ENCODE measurements around the gene CRK. TPM values are rescaled to one million over a fixed set of nuclear protein-coding genes. Genes with fewer than 3 reads are reported as not detected.

Gene CRK
- total RNA-seq, 1 donor from 2014 or later: 82.2 TPM

DNA sequence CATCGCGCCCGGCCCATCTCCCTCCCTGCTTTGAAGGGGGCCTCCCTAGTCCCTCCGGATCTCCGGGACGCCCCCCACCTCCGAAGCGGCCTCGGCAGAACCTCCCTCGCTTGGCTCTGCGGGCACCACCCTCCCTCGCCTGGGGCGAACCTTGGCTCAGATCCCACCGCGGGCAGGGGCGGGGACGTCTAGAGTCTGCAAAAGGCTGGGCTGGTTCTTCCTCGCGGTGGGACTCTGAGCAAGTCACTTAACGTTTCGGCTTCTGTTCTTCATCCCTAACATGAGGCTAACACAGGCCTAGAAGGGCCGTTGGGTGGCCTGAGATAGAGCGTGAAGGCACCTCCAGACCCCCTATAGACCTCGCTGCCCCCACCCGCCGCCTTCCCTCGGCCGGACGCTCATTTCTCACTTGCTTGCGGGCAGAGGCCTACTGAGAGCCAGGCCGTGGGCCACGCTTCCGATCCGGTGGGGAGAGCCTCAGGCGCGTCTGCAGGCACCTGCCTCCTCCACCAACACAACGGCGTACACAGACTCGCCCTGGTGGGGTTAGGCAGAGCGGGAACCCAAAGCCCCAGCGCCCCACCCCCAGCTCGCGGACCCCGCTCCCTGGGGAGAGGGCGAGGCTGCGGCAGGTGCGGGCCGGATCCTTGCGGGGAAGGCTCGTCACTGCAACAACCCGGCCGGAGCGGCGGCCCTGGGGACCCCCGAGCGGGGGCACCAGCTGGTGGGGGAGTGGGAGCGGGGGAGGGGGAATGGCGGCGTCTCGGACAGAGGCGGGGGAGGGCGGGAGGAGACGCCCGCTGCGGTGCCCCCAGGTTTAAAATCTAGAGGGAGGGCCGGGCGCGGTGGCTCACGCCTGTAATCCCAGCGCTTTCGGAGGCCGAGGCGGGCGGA, 31.0 kb upstream of the CRK start:
- DNase-seq (ENCODE audit: low spot score): peak; percentile 79

DNA sequence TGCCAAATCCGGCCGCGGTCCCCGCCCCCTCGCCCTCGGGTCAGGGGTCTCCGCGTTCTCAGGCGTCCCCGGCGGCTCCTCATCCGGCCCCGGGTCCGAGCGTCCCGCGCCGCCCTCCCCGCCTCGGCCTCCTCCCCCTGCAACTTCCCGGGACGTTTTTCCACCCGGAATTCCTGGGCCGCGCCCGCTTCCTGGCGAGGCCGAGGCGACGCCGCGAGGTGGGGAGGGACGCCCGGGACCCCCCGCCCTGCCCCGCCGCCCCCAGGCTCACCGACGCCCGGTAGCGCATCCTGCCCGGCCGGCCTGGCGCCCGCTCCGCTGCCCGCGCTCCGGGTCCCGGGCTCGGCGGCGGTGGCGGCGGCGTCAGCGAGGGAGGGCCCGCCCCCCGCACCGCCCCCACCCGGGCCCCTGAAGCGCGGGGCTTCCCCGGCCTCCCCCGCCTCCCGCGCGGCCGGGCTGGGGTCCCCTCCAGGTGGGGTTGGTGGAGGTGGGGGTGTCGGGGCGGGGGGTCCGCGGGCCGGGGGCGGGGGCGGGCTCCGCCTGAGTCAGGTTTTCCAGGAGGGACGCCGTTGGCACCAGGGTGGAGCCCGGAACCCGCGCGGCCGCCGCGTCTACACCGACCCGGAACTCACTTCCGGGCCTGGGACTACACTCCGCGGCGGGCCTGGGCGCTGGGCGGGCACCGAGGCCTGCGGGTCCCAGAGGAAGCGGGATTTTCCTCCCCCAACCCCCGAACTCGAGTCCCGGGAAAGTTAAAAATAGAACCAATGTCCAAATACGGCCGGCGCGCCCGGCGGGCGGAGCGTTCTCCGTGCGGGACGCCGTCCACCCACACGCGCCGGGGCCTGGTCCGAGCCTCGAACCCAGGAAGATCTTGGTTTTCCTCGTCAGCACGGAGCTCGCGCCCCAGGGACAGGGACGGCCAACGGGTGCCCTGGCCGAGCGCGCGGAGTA, 29.7 kb upstream of the CRK start:
- DNase-seq (ENCODE audit: low spot score): peak; percentile 57

DNA sequence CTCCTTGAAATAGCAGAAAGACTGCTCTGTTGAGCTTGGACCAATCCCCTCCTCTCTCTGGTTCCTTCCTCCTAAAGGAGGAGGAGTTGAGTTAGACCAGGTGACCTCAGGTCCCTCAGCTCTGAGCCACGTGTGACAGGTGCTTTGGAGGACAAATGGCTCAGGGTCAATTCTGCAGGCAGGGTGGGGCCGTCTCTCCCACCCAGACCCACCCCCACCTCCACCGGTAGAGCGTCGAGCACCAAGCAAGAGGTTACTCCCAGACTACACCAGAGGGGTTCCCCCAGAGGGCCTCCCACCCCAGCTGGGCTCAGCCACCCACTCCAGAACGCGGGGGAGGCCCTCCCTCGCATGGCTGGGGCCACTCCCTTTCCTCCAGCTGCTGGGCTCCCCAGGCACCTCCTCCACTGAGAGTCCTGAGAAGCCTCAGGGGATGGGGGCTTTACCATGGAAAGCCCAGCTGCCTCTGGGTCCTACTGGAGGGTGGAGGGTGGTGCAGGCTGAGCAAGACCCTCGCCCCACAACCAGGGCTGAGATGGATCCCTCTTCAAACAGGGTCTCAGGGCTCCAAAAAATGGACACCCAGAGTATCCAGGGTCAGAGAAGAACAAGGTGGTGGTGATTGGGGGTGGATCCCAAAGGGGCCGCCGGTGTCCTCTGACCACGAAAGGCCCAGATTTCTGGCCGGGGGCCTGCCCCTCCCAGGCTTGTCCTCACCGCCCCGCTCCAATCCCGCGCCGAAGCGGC, 28.8 kb upstream of the CRK start:
- peak; percentile 71 for DNase-seq (ENCODE audit: low spot score)

DNA sequence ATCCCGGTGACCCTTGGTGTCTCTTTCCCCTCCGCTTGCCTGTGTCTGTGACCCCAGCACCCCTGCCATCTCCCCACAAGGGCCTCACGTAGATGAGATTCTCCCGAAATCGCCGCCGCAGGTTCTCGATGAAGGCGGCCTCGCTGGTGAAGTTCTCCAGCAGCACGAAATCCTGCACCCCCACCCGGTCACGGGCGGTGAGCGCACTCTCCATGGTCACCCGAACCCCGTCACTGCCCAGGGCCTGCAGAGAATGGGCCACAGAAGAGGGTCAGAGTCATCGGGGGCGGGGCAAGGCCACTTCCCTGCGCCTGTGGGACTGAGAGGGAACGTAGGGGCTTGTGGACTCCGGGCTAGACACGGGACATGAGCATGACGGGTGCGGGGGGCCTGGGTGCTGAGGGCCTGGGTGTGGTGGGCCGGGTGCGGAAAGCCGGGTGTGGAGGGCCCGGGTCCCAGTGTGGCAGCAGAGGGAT, 28.1 kb upstream of the CRK start:
- no peak for DNase-seq (ENCODE audit: low spot score)

DNA sequence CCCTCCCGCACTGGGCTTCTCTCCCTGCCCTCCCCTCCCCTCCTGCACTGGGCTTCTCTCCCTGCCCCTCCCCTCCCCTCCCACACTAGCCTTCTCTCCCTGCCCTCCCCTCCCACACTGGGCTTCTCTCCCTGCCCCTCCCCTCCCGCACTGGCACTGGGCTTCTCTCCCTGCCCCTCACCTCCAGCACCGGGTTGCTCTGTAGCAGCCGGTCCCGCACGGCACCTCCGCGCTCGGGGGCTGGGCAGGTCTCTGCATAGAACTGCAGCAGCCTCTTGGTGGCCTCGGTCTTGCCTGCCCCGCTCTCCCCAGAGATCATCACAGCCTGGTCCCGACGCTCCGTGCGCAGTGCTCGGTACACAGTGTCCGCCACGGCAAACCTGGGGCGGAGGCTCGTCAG, 26.6 kb upstream of the CRK start:
- DNase-seq (ENCODE audit: low spot score): no peak

DNA sequence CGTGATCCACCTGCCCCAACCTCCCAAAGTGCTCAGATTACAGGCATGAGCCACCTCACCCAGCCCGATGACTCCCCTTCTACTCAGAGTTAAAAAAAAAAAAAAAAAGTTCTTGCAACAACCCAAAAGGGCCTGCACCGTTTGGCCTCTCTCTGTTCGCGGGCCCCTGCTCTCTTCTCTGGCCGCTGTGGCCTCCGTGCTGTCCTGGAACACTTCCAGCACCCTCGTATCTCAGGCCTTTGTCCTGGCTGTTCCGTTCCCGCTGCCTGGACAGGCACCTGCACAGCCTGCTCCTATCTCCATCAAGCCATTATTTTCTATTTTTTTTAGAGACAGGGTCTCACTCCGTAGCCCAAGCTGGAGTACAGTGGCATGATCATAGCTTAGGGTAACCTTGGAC, 25.7 kb upstream of the CRK start:
- no peak for DNase-seq (ENCODE audit: low spot score)

DNA sequence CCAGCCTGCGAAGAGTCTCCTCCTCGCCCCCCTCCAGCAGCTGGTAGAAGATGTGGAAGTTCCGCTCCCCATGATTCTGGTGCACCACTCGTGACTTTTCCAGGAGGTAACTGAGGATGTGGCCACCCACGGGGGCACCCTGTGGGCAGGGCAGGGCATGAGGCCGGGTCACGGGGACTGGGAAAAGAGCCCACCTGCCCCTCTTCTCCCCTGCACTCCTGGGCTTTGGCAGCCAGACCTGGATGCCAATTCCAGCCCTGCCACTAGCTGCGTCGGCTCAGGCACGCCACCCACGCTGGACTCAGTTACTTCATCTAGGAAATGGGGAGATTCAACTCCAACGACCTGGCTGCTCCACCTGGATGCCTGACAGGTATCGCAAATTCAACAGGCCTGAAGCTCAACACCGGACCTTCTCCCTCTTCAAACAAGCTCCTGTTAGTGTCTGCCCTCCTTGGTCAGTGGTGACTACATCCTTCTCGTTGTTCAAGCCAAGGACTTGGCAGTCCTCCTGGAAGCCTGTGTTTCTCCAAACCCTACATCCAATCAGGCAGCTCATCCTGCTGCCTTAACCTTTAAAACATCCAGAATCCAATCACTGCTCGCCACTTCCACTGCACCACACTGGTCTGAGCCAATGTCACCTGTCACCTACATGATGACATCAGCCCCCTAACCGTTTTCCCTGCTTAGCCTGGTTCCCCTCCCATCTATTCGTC, 24.9 kb upstream of the CRK start:
- no peak for DNase-seq (ENCODE audit: low spot score)

DNA sequence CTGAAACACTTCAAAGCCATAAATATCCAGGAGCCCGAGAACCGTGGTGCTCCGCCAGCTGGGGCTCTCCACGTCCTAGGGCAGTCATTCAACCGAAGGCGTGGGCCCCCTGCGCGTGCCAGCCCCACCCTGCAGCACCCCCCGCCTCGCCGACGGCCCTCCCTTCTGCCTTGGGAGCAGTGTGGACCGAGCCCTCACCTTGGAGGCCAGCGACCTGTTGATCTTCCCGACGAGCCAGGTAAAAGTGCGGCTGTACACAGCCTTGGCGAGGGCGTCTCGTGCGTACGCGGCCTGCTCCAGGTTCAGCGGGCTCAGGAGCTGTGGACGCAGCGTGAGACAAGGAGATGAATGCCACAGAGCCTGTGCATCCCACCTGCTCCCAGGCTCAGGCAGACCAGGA, 22.4 kb upstream of the CRK start:
- DNase-seq (ENCODE audit: low spot score): no peak

DNA sequence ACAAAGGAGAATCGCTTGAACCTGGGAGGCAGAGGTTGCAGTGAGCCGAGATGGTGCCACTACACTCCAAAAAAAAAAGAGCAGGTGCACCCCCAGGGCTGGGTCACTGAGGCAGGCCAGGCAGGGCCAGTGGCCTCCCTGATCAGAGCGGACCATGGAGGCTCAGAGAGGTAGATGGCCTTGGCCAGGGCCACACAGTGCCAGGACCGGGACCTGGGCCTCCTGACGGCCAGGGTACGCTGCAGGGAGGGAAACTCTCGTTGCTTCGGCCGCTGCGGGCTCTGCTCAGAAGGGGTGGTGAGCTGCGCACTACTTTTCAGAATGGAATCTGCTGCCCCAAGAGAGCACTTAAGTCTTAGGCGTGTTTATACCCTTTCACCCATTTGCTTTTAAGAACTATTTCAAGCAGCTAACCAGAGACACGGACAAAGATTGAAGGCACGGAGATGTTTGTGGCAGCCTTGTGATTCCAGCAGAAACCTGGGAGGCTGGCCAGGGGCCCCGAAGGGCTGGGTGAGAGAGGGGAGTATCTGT, 19.4 kb upstream of the CRK start:
- DNase-seq (ENCODE audit: low spot score): no peak

DNA sequence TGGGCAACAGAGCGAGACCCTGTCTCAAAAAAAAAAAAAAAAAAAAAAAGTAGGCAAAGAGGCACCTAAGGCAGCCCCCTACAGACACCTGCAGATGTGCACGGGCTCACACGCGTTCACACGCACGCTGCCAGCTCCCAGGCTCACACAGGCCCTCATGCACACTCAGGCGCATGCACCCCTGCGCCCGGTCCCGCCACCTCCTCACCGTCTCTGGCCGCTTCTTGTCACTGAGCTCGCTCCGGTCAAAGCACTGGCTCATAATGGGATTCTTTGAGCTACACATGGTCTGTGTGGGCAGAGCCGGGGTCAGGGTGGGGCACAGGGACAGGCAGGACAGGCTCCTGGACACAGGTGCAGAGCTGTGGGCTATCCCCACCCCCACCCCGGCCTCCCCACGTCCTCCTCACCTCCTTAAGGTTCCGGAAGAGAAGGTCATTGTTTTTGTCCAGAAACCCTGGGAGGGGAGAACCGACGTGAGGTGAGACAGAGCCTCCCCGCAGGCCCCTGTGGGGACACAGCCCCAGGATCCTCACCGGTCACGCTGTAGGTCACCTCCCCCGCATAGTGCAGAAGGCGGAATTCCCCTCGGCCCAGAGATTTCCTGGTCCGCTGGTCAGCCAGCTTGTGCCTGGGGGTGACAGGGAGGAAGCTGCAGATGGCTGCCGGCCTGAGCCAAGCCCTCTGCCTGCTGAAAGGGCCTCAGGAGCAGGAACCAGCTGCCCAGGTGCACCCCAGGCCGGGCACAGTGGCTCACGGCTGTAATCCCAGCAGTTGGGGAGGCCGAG, 18.6 kb upstream of the CRK start:
- no peak for DNase-seq (ENCODE audit: low spot score)

DNA sequence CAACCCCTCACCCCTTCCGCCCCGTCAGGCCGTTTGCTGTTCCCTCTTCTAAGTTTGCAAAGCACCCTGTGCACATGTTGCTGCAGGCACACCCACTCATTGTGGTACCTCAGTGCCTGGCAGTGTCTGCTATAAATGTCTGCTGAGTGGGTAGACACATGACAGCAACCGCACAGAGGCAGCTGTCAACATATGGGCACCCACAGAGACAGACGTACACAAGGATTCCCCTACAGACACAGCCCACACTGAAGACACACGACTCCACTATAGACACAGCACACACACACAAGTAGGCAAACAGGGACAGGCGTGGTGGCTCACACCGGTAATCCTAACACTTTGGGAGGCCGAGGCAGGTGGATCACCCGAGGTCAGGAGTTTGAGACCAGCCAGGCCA, 17.8 kb upstream of the CRK start:
- DNase-seq (ENCODE audit: low spot score): no peak

DNA sequence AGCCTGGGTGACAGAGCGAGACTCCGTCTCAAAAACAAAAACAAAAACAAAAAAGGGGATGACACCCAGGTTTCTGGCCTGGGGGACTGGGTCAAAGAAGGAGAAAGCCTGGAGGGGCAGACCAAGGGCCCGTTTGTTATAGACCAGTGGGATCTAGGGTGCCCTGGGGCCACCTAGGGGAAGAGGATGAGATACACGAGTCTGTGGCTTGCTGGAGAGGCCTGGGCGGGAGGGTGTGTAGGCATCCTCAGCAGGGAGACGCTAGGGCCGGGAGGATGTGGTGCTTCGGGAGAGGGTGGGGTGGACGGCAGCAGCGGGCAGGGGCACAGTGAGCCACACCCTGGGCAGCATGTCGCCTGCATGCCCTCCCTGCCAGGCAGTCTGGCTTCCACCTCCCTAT, 17.1 kb upstream of the CRK start:
- no peak for DNase-seq (ENCODE audit: low spot score)

DNA sequence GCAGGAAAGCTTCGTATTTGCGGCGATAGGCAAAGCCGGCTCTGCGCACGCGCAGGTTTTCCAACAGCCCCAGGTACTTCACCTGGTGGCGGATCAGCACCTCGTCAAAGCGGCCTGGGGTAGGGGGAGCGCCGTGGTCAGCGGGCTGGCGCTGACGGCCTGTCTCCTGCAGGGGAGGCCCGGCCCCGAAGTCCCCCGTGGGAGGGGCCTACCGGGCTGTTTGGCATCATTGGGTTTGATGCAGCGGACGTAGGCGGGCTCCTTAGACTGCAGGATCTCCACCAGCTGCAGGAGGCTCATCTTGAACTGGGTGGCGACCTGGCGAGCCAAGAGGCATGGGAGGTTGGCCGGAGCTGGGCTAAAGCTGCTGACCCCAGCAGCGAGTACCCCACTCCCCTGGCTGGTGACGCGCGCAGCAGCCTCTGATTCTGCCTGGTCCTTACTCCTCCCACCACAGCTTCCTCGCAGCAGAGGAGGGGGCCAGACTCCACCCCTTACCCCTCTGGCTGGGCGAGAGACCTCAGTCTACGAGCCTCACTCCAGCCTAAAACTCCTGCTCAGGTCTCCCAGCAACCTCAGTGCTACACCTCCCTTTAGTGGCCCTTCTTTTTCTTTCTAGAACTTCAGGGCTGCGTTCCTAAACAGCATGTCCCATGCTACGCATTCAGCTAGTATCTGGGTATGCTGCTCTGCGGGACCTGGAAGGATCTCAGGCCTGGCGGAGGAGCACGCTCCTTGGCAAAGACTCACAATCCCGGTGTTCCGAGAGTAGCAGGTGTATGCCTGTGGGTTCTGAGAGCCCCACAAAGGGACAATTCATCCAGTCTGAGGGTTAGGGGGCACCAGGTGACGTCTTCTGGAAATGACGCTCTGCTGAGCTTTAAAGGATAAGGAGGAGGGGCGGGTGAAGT, 16.1 kb upstream of the CRK start:
- DNase-seq (ENCODE audit: low spot score): no peak

DNA sequence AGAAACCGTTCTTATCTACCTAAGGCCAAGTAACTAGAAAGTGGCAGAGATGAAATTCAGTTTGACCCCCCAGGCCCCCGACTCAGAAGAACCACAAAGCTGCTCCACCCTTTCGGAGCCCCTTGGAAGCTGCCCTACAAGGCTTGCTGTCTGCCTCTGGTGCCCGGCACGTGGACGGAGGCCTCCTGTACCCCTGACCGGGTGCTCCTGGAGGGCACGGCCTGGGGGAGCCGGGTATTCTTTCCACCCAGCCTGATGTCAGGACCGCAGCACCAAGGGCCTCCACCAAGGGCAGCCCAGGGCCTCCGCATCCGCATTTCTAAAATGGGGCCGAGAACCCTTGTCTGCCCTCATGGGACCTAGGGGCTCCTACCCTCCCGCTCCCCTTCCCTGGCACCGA, 15.5 kb upstream of the CRK start:
- no peak for DNase-seq (ENCODE audit: low spot score)

DNA sequence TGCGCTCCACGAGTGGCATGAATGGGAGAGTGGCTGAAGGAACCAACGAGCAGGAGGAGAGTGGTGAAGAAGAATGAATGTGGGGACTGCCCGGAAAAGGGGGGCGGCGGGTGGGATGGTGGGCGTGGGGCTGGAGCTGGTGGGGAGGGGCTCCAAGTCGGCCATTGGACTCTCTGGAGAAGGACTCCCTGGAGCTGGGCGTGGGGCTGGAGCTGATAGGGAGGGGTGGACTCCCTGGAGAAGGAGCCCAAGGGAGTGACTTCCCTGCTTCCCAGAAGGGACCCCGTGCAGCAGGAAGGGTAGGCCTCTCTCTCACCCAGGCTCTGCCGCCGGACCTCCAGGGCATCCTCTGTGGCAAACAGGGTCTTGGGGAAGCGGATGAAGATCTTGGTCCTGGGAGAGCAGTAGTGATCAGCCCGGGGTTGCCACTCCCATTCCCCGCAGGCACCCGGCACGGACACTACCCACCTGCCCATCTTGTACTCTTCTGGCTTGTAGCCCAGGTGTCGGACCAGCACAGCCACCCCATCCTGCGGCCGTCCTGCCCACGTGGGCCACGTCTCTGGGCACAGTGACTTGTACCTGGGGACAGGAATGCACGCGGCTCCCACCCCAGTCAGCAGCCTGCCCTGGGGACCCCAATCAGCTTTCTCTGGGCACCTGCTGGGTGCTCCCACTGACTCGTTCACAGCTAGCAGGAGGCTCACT, 14.9 kb upstream of the CRK start:
- DNase-seq (ENCODE audit: low spot score): no peak

DNA sequence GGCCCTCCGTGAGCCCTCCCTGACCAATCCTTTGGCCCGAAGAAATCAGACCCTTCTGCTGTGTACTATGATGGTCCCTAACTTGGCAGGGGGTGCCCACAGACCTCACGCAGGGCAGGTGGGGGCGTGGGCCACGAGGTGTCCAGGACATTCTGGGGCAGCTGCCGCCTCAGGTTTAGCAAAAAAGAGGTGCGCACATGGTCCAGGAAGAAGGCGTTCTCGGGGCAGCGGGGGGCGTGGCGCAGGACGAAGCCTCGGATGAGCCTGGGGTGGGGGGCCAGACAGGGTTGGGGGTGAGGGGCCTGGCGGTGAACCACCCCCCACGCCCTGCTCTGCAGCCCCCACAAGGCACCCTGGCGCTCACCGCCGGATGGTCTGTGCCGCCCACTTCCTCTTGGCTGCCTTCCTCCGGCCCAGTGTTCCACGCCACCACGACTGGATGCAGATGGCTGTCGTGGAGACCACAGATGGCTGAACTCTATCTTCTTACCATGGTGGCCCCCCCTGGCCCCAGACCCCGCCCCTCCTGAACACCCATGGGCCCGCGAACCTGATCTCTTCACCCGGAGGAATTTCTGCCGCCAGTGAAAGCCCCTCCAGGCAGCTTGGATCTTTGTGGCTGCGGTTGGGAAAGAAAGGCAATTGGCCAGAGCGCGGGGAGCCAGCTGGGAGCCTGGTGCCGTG, 14.2 kb upstream of the CRK start:
- DNase-seq (ENCODE audit: low spot score): no peak

DNA sequence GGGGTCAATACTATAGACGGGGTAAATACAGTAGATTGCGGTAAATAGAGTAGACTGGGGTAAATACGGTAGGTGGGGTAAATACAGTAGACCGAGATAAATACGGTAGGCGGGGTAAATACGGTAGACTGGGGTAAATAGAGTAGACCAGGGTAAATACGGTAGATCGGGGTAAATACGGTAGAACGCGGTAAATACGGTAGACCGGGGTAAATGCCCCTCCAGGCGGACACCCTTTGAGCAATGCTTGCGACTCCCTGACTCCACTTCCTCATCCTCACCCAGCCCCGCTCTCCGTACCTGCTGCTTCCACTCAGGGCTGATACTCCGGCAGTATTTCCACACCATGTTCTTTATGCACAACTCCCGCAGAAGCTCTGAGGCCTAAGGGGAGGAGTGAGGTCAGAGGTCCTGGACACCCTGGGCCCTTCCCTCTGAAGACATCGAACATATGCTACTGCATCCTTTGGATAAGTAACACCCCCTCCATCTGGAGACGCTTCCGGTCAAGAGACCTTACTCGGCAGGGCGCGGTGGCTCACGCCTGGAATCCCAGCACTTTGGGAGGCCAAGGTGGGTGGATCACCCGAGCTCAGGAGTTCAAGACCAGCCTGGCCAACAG, 13.3 kb upstream of the CRK start:
- DNase-seq (ENCODE audit: low spot score): no peak

Measured in mucosa of gallbladder (tissue), 1 donor.